Suppressor macrophage treated with lipopolysaccharide for 4 hours (primary cell): ENCODE results near the gene QSER1.
"Not testable (repeated sequence)": the region's sequence is repeated elsewhere in the genome, so short reads cannot be mapped to it uniquely, and the experiment has no call there.

ENCODE experiments used
- DNase-seq: peaks from one replicate; pipeline ENCODE4 v3.0.0-alpha.2; 2020

The QSER1 gene

DNA sequence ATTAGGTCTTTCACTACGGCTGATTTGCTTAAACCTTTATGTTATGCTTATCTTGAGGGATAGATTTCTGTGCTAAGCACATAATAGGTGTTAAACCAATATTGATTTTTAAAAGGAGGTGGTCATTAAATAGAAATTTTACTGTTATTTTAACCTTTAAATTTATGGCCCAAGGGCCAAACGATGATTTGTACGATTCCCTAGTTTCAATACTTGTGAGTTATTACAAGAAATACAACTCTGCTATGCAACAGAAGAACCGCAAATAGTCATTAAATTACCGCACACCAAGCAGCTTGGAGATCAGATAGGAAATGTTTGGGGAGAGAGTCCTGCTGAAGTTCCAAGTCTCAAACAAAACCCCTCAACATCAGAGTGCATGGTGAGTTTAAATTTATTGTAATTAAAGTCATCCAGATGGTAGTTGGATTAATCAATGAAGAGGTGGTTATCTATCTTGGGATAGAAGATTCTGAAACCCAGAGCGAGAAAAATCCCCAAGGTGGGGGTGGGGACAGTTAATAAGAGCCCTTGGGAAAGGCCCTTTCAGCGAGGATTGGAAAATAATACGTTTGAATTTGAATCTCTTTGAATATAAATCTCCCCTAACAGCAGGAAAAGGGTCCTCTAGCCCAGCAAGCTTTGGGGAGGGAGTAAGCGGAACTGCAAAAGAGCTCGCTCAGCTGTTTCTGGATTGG, 805 bp upstream of the QSER1 start:
- DNase-seq, result peak; percentile 27

DNA sequence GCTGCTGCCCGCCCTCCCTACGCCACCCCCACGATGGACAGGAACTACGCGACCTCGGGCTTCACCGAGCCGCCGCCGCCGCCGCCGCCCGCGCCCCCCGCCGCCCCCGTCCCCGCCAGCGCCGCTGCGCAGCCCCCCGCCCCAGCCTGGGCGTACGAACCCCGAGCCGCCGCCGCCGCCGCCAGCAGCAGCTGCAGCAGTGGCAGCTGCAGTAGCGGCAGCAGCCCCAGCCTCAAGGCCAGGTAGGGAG, 407 bp downstream of the QSER1 start:
- DNase-seq, result no peak

DNA sequence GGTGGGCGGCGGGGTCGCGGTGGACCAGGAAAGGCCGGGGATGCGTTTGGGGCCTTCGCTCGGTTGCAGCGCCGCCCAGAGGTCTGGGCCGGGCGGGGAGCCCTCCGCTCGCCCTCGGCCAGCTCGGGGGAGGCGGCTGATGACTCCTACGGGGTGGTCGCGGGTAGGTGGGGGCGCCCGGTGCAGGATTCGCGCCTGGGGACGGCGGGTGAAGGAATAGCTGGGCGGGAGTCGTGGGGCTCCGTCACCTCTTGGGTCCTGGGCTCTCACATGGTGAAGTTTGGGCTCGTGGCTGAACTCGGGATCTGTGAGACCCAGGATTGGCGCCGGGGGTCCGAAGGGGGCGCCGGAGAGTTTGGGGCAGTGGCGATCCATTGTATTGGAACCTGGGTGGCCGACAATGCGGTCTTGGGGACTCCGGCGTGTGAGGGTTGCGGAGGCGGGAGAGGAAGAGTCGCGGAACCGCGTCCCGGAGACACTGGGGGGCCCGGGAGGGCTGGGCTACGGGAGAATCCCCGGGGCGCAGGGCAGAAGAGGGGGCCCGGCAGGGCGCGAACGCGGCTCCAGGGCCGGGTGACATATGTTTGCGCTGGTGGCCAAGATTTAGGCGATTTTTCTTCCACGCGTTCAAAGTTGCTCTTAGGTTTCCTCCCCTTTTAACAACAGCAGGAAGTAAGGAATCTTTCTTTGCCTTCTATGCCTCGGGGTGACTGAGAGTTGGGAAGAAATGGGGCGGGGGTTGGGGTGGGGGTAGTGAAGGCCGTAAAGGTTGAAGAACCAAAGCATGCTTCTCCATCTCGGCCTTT, 935 bp downstream of the QSER1 start:
- DNase-seq, result peak; percentile 57

DNA sequence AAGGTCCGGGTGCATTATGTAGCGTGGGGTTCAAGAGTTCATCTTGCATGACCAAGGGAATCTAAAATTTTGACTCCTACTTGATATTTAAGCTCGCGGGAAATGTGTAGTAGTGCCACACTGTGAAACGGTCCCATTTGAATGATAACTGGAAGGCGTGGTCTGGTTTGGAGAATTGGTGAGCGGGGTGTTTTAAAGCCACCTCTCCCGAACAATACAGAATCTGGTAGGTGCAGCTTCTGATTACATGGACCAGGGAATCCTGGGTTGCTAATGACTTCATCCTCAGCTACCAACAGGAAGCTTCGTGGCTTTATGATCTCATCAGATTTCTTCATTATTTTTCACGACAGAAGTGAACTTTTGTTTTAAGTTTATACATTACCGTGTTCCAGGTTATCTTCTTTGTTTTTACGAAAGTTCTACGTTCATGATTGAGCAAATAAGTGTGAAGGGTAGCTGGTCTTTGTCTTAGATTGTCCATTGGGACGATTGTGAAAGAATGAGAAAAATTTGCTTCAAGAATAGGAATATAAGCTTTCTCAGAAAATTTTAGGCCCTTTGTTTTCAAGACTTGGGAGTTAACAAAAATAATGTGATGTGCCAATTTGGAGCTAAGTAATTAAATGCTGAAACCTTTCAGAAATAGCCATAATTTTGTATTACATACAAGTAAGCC, 1.7 kb downstream of the QSER1 start:
- DNase-seq, result peak; percentile 69

DNA sequence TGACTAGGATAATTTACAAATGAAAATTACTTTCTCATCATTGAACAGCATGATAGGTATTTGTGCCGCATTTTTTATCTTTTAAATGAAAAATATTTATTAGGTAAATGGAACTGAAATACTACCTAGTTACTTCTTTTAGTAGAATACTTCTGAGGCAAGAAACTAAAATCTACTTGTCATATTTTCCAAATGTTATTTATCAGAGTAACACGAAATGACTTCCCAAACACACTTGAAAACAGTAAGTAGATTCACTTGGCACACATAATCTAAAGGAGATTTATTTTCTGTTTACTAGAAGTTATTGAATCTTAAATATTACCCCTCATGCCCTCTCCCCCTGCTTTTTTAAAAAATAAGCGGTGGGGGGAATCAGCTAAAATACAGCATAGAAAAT, 2.3 kb downstream of the QSER1 start:
- DNase-seq, result no peak

DNA sequence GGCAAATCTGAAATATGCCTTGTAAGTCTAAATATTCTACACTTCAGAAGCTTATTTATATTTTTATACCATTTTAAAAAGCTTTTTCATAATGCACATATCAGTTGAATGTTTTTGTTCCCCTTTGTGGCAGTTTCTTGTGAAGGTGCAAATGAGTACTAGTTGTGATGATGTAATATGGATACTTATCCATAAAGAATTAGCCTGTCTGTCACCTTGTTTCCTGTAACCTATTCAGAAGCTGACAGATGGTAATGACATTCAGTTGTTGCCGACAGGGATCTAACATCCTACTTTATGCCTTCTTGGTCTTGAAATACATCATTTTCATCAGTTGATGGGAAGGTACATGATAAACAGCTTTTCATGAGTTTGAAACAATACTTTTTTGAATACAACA, 2.9 kb downstream of the QSER1 start:
- DNase-seq, result no peak

DNA sequence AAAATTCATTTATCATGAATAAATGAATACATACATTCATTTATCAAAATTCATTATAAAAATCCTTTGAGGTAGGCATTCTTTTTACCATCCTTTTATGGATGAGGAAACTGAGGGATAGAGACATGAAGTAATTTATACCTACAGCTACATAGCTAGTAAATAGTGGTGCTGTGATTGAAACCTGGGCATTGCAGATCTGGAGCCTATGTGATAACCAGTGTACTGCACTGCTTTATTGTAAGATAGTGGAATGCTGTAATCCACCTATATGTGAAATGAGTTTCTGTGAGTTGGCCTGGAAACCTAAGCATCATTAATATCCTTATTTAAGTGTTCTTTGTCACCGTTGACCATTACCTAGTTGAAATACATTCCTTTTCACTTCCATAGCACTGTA, 4.5 kb downstream of the QSER1 start:
- DNase-seq, result no peak

DNA sequence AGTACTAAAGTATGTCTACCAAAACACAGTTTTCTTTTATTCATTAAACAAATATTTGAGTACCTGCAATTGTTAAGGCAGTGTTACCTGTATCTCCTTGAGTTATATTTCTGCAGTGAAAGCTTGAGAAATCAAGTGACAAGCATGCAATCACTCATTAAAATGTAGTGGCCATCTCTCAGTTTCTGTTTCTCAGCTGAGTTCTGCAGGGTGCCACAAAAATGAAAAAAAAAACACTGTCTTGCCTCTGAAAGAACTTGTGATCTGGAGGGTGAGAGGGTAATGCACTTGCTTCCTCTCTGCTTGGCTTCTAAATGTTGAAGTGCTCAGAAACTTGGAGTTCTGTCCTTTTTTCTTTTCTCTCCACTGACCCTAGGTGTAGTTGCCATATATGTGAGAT, 6.8 kb downstream of the QSER1 start:
- peak; percentile 55 for DNase-seq

DNA sequence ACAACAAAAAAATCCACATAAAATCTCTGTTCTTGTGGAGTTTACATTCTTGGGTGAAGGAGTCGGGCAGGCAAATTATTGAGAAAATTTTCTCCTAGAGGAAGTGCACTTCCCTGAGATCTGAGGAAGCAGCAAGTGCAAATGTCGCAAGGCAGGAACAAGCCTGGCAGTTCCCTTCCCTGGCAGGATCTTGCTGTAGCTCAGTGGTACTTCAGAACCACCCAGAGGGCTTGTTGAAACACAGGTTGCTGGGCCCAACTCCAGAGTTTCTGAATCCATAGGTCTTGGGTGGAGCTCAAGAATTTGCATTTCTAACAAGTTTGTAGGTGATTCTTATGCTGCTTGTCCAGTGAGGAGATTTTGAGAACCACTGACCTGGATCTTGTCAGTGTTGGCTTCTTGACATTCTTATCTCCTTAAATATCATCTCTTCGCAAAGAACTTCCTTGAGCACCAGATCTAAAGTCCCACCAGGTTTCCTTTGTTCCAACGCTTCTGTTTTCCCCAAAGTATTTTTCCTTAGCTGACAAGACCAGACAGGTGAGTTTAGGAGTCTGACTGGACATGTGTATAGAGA, 9.6 kb downstream of the QSER1 start:
- peak; percentile 47 for DNase-seq

DNA sequence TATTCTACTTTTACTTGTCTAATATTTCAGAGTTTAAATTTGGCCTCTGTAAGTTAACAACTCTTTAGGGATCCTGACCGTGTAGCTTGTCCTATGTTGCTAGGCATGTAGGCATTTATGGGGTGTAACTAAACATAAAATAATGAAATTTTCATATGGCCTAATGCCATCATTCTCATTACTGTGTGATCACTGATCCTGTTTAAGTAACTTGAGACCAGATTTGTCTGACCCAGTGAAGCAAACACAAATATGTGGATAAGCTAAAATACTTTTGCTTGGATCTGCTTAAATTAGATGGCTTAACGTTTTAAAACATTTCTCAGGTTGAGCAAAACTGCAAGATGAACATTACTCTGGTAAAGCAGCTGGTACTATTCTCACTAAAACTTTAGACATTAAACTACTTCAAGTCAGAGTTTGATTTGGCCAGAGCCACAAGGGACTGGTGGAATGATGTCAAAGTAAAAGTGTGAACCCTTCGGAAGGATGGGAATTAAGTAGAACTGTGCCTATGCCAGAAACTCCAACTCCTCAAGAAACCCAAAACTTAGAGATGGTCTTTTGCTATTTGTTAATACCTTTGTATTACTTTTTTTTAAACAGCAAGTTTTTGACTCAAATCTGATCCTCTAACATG, 12.5 kb downstream of the QSER1 start:
- no peak for DNase-seq

DNA sequence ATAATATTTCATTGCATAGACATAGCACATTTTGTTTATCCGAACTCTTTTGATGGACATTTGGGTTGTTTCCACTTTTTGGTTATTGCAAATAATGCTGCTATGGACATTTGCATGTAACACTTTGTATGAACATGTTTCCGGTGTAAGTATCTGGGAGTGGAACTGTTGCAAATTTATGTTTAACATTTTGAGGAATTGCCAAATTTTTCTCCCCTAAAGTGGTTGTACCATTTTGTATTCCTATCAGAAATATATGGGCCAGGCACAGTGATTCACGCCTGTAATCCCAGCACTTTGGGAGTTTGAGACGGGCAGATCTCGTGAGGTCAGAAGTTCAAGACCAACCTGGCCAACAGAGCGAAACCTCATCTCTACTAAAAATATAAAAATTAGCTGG, 16.0 kb downstream of the QSER1 start:
- no peak for DNase-seq

DNA sequence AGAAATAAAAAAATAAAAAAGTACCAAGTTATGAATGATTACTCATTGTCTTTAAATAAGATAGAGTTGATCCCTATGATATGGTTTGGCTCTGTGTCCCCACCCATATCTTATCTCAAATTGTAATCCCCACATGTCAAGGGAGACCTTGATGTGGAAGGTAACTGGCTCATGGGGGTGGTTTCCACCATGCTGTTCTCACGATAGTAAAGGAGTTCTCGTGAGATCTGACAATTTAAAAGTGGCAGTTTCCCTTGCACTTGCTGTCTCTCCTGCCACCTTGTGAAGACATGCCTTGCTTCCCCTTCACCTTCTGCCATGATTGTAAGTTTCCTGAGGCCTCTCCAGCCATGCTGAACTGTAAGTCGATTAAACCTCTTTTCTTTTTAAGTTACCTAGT, 18.8 kb downstream of the QSER1 start:
- DNase-seq, result no peak

DNA sequence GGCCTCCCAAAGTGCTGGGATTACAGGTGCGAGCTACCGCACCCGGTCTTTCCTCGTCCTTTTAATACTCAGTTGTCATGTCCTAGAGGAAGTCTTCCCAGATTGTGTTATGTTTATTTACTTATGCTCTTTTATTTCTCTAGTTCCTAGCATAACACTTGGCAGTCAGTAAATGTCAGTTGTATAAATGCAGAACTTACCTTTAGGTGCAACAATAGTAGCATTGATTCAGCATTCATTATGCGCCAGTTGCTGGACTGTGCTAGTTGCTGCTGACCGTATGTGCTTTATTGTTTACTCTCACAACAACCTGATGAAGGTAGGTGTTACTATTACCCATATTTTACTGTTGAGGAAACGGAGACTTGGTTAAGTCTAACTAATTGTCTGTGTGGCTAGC, 20.8 kb downstream of the QSER1 start:
- DNase-seq, result no peak

DNA sequence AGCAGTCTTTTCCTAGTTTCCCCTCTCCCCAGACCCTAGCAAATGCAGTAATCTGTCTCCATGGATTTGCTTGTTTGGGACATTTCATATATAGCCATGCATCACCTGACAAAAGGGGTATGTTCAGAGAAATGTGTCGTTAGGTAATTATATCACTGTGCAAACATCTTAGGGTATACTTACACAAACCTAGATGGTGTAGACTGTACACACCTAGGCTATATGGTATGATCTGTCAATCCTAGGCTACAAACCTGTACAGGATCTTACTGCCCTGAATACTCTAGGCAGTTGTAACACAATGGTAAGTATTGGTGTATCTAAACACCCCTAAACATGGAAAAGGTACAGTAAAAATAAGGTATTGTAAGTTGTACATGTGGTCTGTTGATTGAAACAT, 23.8 kb downstream of the QSER1 start:
- no peak for DNase-seq

DNA sequence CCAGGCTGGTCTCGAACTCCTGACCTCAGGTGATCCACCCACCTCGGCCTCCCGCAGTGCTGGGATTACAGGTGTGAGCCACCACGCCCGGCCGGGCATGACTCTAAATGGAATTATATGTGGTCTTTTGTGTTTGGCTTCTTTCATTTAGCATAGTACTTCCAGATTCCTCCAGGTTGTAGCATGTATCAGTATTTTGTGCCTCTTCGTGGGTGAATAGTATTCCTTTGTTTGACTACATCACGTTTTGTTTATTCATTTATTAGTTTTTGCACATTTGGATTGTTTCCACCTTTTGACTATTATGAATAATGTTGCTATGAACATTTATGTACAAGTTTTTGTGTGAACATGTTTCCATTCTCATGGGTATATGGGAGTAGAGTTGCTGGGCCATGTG, 24.4 kb downstream of the QSER1 start:
- DNase-seq, result no peak

DNA sequence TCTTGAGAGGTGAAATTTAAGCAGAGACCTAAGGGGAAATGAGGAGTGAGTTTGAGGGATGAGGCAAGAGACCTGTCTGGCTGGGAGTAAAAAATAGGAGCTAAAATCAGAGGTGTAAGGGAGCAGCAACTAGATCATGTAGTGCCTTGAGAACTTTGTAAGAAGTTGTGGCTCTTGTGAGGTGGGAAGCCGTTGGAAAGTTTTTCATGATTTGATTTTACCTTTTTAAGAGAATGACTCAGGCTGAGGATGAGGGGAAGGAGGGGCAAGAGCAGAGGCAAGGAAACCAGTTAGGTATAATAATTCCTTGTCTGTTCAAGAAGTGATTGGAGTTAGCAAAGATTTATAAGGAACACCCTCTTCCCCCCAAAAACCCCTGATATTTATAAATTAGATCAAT, 25.8 kb downstream of the QSER1 start:
- no peak for DNase-seq

DNA sequence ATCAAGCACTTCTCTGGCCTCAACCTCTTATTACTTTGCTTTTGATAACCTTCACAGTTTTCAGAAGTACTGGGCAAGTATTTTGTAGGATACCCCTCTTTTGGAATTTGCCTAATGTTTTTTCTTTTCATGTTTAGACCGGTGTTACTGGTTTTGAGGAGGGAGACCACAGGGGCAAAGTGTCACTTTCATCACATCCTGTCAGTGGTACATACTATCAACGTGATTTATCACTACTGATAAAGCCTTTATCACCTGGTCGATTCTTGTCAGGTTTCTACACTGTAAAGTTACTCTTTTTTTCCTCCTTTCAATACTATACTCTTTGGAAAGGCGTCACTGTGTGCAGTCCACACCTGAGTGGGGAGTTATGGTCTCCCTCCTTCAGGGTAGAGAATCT, 26.7 kb downstream of the QSER1 start:
- DNase-seq, result no peak

DNA sequence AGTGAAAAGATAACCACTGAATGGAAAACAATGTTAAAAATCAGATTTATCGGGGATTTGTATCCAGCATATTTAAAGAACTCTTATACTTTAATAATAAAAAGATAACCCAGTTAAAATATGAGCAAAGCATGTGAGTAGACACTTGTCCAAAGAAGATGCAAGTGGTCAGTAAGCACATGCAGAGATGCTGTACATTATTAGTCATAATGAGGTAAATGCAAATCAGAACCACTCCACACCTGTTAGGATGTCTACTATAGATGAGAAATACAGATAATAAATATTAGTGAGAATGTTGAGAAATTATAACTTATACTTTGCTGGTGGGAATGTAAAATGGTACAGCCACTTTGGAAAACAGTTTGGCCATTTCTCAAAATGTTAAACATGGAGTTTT, 28.0 kb downstream of the QSER1 start:
- no peak for DNase-seq

DNA sequence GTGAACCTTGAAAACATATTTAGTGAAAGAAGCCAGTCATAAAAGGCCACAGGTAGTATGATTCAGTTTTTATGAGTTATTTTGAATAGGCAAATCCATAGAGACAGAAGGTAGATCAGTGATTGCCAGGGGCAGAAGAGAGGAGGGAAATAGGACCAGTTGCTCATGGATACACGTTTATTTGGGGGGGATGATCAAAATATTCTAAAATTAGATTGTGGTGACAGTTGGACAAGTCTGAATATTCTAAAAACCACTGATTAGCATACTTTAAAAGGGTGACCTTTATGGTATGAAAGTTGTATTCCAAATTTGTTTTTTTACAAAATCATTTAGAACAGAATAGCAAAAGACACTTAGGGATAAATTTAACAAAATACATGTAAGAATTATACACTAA, 28.6 kb downstream of the QSER1 start:
- no peak for DNase-seq

DNA sequence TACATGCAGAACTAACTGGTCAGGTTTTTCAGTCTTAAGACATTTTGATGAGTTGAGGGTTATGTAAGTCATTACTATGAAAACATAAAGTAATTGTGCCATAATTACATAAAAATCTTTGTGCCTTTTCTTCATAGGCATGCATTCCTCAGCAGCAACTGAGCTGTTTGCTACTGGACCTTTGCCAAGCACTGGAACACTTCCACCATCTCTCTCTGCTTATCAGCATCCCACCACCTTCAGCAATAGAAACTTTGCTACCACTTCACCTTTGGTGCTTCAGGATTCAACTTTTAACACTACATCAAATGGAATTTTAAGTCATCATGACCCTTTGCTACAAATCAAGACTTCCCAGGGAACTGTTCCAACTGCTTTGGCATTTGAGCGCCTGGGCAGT, 39.0 kb downstream of the QSER1 start:
- no peak for DNase-seq

DNA sequence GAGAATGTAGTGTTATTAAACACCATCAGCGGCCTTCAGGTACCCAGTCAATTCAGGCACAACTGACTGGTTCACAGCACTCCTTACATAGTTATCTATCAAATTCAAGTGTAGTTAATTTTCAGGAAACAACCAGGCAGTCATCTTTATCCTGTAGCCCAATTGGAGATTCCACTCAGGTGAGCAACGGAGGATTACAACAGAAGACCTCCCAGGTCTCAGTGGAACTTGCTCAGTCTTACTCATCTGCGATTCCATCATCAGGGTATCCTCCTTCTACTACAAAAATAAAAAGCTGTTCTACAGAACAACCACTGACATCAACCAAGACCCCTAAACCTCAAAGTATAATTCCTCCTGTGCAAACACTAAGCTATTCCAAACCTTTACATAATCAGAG, 39.6 kb downstream of the QSER1 start:
- DNase-seq, result no peak

DNA sequence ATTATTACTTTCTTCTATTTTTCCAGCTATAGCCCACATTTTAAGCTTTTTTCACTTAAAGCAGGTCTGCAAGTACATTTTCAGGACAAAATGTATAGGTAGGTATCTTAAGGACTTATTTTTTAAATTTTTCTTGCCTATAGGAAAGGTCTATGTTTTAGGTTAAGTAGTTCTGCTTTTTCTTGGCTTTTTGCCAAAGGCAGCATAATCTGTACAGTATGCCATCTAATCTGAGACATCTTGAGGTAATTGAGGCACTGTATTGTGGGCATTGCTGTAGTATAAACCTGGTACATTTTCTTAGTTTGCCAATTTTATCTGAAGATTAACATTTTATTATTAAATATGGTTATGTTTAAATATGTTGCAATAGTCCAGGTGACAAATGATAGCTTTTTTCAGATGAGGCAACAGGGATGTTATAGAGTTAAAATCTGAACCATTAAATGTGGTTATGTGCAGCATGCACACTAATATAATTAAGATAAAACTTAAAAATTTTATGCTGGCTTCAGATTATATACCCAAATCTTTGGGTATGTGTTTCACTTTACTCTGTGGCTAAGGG, 42.9 kb downstream of the QSER1 start:
- peak; percentile 17 for DNase-seq

DNA sequence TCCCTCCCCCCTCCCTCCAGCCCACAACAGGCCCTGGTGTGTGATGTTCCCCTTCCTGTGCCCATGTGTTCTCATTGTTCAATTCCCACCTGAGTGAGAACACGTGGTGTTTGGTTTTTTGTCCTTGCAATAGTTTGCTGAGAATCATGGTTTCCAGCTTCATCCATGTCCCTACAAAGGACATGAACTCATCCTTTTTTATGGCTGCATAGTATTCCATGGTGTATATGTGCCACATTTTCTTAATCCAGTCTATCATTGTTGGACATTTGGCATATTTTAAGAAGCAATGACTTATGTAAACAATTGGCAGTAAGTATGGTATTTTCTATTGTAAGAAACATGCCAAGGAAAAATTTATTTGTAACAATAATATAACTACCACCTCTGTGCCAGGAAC, 43.6 kb downstream of the QSER1 start:
- DNase-seq, result not testable (repeated sequence)
